ENCODE results near the gene SUMO4.

DNA sequence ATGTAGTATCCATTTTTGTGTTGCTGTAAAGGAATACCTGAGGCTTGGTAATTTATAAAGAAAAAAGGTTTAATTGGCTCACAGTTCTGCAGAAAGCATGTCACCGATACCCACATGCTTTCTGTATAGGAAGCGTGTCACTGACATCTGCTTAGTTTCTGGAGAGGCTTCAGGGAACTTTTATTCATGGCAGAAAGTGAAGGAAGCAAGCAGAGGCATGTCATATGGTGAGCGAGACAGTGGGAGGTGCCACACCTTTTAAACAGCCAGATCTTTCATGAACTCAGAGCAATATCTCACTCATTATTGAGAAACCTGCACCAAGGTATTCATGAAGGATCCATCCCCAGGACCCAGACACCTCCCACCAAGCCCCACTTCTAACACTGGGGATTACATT, 3.5 kb downstream of the SUMO4 start:
- no peak for TF ChIP-seq EZH2 (IDR thresholded peaks at IDR 0.05; ENCODE audit: insufficient read depth, low read length)
- TF ChIP-seq, protein P1, sequence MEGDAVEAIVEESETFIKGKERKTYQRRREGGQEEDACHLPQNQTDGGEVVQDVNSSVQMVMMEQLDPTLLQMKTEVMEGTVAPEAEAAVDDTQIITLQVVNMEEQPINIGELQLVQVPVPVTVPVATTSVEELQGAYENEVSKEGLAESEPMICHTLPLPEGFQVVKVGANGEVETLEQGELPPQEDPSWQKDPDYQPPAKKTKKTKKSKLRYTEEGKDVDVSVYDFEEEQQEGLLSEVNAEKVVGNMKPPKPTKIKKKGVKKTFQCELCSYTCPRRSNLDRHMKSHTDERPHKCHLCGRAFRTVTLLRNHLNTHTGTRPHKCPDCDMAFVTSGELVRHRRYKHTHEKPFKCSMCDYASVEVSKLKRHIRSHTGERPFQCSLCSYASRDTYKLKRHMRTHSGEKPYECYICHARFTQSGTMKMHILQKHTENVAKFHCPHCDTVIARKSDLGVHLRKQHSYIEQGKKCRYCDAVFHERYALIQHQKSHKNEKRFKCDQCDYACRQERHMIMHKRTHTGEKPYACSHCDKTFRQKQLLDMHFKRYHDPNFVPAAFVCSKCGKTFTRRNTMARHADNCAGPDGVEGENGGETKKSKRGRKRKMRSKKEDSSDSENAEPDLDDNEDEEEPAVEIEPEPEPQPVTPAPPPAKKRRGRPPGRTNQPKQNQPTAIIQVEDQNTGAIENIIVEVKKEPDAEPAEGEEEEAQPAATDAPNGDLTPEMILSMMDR (IDR thresholded peaks at IDR 0.05; ENCODE audit: insufficient read depth, low read depth, low read length), result no peak

All from astrocyte (in vitro differentiated cells and primary cell).